Activated CD4-positive, alpha-beta T cell treated with anti-CD3 and anti-CD28 coated beads, Interleukin-2, amount 50 U/mL, for 16 hours (primary cell): ENCODE data around the gene SLC32A1.
A peak's percentile ranks its signal among the peaks of the same experiment; 100 is the strongest.

Source experiments
- DNase-seq: peaks from one replicate; pipeline ENCODE4 v3.0.0-alpha.2; 2020

The SLC32A1 gene

DNA sequence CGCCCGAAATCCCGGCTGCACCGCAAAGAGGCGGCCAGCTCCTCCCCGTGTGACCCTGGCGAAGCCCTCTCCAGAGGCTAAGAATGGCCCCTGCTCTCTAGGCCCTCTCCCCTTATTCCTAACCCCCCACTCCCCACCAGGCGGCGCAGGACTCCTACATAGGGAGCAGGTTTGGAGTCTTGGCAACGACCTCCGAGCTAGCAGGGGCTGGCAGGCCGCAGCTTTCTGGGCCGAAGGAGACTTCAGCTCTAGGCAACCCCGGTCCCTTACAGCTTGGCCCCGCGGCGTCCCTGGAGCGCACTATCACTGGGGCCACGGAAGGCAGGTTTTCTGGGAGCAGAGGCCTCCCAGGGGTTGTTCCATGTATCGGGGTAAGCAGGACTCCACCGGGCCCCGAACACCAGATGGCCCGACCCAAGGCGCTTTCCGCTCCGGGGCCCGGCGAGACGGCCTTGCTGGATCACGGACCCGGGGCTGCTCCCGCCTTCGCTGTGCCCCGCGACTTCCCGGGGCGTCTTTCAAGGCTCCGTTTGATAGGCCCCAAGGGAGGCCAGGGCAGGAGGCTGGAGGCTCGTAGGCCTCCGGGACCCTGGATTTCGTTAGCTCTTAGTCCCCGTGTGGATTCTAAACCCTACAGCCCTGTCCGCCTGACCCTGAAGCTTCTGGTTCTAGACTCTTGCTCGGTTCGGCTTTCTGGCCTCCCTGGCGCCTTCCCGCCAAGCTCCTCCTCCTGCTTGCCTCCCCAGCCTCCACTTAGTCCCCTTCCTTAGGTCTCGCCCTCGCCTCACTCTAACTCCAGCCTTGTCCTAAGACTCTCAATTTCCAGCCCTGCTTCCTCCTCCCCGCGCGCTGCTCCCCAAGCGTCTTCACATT lies 1.9 kb downstream of the SLC32A1 start:
- peak; percentile 51 for DNase-seq

DNA sequence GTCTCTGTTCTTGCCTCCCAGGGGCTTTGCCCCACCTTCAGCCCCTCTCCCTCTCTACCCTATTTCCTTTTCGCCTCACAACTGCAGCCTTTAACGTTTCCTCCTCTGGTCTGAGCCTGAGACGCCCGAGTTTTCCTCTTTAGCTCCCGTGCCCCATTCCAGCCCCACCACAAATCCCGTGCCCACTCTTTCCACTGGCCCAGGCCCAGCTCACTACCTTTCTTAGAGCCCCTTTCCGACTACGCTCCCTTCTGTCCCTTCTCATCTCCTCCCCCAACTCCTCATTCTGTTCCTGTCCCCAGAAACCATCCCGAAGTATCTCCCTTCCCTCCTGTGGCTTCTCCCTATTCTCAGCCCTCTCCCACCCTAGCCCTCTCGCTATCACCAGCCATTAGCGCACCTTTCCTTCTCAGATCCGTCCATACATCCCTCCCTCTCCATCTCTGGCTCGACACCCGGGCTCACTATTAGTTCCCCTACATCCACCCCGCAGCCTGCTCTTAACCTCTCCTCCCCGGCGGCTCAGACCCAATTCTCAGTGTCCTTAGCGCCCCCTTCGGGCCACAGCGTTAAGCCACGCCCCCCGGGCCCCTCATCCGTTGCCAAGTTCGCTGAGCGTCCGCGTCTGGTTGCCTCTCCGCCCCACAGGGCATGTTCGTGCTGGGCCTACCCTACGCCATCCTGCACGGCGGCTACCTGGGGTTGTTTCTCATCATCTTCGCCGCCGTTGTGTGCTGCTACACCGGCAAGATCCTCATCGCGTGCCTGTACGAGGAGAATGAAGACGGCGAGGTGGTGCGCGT lies 2.7 kb downstream of the SLC32A1 start:
- DNase-seq: peak; percentile 76

DNA sequence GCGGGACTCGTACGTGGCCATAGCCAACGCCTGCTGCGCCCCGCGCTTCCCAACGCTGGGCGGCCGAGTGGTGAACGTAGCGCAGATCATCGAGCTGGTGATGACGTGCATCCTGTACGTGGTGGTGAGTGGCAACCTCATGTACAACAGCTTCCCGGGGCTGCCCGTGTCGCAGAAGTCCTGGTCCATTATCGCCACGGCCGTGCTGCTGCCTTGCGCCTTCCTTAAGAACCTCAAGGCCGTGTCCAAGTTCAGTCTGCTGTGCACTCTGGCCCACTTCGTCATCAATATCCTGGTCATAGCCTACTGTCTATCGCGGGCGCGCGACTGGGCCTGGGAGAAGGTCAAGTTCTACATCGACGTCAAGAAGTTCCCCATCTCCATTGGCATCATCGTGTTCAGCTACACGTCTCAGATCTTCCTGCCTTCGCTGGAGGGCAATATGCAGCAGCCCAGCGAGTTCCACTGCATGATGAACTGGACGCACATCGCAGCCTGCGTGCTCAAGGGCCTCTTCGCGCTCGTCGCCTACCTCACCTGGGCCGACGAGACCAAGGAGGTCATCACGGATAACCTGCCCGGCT lies 3.4 kb downstream of the SLC32A1 start:
- no peak for DNase-seq

DNA sequence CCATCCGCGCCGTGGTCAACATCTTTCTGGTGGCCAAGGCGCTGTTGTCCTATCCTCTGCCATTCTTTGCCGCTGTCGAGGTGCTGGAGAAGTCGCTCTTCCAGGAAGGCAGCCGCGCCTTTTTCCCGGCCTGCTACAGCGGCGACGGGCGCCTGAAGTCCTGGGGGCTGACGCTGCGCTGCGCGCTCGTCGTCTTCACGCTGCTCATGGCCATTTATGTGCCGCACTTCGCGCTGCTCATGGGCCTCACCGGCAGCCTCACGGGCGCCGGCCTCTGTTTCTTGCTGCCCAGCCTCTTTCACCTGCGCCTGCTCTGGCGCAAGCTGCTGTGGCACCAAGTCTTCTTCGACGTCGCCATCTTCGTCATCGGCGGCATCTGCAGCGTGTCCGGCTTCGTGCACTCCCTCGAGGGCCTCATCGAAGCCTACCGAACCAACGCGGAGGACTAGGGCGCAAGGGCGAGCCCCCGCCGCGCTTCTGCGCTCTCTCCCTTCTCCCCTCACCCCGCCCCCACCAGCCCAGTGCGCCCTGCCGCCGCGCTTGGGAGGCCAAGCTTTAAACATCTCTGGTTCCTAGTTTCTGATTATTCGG lies 4.0 kb downstream of the SLC32A1 start:
- no peak for DNase-seq

DNA sequence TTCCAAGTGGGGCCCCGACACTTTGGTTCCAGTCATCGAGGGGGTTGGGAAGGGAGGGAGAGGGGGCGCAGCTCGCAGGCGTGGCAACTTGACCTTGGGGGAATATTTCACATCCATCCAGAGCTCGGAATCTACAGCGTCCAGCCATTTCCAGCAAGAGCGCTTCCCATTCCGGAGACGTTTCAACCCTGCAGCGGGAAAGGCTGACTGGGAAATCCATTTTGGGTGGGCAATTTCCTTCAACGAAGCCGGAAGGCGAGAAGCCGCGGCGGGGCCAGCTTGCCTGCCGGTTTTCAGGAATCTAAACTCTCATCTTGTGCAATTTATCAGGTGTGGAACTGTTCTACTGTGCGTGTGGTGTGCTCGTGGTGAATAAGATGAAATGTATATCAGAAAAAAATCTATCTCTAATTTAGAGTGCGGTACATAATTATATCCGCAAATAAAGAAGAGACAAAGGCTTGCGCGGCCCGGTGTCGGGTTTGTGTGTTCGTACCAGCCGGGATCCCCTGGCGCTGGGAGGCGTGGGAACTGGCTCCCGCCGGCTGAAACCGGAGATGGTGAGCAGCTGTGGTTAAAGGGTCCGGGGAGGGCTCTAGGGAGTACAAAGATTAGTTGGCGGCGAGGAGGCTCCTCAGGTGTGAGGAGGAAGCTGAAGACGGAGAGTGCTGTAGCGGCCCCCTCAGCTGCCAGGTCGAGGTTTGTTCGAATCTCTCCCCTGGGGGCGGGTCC lies 4.8 kb downstream of the SLC32A1 start:
- DNase-seq: no peak

DNA sequence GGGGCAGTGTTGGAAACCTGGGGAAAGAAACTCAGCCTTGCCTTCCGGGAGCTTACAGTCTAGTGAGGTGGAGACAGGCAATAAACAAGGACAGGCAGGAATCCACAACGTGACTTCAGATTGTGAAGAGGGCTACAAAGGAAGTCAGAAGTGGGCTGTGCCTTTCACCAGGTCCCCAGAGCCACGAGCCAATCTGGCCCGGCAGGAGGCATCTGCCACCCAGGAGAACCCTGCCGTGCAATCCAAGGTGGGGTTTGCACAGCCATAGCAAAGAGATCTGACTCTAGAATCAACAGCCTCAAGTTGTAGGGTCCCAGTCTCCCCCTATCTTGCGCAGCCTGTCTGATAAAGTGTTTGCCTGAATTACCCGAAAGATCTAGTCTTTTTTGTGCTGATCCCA lies 5.5 kb downstream of the SLC32A1 start:
- DNase-seq: no peak

DNA sequence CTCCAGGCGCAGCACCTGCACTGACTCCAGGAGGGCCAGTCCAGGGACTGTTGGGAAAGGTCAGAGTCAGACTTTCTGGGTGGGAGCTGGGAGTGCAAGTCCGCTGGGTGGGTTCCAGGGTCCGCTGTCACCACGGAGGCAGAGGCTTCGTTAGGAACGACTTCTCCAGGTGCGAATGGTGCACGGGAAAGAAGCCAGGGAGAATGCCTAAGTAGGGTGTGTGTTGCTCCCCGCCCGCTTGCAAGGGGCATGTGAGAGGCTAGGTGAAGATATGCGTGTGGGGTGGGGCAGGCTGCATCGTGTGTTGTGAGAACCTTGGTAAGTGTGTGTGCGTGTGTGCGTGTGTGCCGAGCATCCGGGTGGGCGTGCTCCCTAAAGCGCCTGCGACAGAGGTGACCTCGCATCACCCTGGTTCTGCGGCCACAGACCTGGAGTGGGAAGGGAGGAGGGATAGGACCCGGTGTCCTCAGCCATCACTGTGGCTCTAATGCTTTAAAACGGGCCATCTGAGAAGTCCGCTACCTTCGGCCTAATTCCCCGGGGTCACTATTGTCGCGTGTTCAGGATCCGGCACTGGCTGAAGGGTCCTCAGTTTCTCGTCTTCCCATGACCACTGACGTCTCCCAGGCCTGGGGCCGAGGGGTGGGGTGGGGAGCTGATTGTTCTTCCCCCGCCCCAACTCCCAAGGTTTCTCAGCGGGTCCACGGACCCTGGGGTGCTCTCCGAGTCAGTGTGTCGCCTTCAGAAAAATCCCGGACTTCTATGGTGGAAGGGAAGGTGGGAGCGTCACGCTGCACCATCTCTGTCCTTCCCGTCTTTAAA lies 6.1 kb downstream of the SLC32A1 start:
- DNase-seq: no peak

DNA sequence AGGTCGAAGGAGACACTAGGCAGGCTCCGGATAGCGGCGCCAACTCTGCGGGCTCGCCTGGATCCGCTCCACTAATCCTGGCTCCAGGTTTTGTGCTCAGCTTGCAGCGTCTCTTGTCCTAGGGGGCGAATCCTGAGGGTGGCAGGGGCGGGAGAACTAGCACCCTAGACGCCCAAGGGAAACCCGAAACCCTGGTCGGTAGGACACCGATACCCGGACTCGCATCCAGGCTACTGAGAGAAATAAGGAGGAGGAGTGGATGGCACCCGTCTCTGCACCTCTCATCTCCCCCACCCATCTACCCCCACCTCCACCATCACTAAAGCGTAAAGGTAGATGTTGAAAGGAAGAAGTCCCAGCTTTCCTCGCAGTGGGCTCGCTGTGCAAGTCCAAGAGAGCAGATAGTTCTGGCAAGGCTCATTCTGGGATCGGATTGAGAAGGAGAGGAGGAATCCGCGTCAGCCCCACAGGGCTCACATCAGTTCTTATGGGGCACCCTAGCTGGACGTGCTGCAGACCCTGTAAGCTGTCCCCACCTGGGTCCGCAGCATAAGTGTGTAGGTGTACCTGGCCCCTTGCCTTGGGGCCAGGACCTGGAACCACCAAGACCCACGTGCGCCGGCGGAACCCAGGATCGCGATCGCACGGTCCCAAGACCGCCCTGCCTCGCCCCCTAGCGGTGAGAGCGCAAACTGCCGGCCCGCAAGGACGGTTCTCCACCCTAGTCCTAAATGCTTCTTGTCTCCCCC lies 6.9 kb downstream of the SLC32A1 start:
- DNase-seq: peak; percentile 80

DNA sequence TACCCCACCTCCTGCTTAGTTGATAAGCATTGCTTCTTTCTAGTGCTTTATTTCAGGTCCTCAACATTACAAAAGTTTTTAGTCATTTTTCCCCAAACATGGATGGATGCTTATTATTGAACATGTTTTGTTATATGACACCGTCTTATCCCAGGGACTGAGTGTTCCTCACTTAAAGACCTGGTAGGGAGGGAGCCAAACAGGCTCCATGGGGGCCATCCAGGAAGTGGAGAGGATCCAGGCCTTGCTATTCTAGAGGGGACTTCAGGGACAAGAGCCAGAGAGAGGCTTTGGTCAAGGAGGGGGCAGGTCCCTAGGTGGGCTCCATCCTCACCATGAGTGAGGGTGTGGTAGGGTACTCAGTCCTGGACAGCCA lies 7.4 kb downstream of the SLC32A1 start:
- DNase-seq: no peak

DNA sequence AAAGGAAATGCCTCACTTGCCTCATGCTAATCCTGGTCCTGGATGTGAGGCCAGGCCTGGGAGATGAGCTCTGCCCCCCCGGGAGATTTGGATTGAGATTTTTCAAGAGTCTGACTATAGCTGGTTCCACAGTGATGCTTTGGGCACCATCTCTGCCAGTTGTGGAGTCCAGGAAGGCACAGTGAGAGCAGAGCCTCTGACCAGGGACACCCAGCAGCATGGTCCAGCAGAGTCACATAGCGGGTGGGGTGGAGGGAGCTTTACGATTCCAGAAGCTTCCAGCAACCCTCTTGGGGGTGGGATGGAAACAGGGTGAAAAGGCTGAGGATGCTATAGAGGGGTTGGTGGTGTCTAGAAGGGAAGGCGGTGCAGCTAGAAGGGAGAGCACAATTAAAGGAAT lies 8.7 kb downstream of the SLC32A1 start:
- DNase-seq: no peak

DNA sequence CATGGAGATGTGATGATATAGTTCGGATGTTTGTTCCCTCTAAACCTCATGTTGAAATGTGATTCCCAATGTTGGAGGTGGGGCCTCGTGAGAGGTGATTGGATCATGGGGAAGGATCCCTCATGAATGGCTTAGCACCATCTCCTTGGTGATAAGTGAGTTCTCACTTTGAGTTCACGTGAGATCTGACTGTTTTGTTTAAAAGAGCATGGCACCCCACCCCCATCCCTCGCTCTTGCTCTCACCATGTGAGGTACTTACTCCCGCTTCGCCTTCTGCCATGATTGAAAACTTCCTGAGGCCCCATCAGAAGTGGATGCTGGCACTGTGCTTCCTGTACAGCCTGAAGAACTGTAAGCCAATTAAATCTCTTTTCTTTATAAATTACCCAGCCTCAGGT lies 10.9 kb downstream of the SLC32A1 start:
- no peak for DNase-seq

DNA sequence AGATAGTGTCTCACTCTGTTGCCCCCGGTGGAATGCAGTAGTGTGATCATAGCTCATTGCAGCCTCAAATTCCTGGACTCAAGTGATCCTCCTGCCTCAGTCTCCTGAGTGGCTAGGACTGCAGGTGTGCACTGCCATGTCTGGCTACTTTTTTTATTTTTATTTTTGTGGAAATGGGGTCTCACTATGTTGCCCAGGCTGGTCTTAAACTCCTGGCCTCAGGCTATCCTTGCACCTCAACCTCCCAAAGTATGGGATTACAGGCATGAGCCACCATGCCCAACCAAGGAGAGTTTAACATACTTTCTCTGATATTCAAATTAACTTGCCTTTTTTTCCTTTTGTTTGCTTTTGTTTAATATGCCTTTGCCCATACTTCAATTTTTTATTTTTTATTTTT lies 13.6 kb downstream of the SLC32A1 start:
- no peak for DNase-seq

DNA sequence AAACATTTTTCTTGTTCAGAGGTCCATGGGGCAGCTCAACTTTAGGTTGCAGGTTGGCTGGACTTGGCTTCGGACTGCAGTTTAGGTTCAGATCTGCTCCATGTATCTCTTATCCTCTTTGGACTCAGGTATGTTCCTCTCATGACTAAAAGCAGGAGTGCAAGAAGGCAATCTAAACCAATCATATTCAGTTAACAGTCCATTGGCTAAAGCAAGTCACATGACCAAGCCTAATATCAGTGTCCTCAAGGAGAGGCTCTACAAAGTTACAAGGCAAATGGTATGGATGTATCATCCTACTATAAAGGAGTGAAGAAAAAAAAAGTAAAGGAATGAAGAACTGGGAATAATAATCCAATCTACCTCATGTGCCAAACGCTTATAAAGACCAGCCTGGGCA lies 21.5 kb downstream of the SLC32A1 start:
- DNase-seq: no peak

DNA sequence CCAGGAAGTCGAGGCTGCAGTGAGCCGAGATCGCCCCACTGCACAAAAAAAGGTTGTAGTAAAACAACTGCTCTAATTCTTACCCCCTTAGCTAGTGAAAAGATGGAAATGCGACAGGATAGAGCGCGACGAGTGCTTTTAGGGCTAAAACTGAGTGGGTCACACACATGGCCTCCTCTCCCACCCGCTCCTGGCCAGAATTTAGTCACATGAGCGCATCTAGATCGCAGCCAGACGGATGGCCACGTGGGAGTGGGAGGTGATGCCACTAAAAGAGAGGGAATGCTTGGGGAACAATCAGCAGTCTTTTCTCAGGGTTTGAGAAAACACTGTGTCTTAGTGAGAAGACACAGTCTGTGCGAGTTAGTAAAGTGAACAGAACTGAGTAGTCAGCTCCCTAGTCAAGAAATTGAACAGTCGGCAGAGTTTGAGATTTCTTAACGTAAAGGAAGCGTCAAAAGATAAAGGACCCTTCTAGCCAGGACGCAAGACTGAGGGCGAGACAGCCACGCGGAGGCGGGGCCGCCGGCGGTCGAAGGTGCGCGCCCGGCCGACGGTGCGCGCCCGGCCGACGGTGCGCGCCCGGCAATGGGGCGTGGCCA lies 23.3 kb downstream of the SLC32A1 start:
- DNase-seq: no peak

DNA sequence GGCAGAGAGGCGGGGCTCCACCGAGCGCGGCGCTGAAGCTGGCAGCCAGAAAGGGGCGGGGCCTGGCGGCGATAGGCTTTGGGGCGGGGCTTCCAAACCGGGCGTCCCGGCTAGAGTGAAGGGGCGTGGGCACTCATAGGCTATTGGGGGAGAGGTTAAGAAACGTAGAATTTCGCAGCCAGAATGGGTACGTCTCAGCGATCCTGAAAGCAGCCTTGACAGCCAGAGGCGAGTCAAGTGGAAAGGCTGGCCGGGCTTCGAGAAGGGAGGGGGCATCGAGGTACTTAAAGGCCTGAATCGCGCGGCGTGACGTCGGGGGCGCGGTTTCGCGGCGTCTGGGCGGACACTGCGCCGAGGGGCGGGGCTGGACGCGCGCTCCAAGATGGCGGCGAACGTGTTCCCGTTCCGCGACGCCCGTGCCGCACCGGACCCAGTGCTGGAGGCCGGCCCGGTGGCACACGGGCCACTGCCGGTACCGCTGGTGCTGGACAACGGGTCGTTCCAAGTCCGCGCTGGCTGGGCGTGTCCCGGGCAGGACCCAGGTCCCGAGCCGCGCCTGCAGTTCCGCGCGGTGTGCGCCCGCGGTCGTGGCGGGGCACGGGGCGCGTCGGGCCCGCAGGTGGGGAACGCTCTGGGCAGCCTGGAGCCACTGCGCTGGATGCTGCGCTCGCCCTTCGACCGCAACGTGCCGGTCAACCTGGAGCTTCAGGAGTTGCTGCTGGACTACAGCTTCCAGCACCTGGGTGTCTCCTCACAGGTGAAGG lies 24.0 kb downstream of the SLC32A1 start, which contains the start of gene ACTR5:
Gene ACTR5, plus strand, starts transcription at position 364 of the 764 bp plus-strand sequence. Its CDS starts 19 bp downstream, at position 383.
- peak; percentile 96 for DNase-seq

DNA sequence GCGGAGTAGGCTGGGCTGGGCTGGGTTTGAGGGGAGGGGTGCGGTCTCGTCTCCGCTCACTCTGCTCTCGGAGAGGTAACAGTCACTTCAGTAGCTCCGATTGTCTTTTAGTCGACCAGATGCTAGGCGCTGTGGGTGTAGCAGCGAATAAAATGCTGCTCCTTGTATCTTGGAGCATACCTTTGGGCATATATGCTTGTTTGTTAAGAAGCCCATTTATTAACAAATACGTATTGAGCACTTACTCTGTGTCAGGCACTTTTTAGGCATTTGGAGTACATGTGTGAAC lies 24.5 kb downstream of the SLC32A1 start:
- DNase-seq: peak; percentile 66

DNA sequence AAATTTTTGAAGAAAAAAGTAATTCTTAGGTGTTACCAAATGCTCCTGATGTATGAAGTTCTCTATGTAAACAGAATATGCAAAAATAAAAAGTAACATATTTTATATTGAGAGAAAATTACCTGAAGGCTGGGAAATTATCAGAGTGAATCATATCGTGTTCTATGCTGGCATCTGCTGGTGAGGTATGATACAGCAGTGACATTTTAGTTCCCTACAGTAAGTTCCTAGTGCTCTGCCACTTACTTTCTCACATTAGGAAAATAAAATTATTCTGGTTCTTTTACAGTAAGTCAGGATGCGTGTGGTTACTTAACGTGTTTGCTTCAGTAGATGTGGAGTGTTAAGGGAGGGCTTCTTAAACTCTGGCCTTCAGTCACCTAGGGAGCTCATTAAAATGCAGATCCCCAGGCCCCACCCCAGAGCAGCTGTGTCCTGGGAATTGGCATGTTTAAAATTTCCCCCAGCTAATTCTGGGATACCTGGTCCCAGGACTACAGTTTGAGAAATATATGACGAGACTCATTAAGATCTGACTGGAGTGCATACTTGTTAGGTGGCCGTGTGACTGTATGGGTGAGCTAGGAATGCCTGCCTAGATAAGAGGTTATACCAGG lies 27.2 kb downstream of the SLC32A1 start:
- no peak for DNase-seq

DNA sequence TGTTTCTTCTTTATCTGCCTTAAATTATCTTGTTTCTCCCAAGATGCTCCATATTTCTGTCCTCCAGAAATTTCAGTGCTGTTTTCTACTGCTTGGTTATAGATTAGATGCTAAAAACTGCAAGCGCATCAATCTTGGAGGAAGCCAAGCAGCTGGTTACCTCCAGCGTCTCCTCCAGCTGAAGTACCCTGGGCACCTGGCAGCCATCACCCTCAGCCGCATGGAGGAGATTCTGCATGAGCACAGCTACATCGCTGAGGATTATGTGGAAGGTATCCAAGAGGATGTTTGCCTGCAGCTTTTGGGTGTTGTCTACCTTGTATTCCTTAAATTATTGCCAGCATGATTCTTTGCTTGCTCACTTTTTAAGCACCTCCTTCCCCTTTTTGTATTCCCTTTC lies 27.7 kb downstream of the SLC32A1 start:
- DNase-seq: no peak

DNA sequence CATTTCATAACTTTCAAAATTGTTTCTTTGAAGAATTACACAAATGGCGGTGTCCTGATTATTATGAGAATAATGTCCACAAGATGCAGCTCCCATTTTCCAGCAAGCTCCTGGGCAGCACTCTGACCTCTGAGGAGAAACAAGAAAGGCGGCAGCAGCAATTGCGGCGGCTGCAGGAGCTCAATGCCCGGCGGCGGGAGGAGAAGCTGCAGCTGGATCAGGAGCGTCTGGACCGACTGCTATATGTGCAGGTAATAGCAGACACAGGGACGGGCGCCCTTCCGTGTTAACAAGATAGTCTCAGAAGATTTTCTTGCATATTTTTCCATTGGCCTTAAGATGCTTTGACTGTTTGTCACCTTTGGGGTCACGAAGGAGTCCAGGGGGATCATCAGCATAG lies 30.6 kb downstream of the SLC32A1 start:
- DNase-seq: no peak
